Activated CD8-positive, alpha-beta memory T cell treated with anti-CD3 and anti-CD28 coated beads for 1 hour (primary cell): Measurements from ENCODE around the gene CLSTN1.

Experiments used
- DNase-seq, 2 donors: peaks; one replicate each; pipeline ENCODE4 v3.0.0-alpha.2; 2020; ENCODE audit warnings: low read depth in 1 of 2; ENCODE audit errors: extremely low read depth in 1 of 2

Gene CLSTN1

DNA sequence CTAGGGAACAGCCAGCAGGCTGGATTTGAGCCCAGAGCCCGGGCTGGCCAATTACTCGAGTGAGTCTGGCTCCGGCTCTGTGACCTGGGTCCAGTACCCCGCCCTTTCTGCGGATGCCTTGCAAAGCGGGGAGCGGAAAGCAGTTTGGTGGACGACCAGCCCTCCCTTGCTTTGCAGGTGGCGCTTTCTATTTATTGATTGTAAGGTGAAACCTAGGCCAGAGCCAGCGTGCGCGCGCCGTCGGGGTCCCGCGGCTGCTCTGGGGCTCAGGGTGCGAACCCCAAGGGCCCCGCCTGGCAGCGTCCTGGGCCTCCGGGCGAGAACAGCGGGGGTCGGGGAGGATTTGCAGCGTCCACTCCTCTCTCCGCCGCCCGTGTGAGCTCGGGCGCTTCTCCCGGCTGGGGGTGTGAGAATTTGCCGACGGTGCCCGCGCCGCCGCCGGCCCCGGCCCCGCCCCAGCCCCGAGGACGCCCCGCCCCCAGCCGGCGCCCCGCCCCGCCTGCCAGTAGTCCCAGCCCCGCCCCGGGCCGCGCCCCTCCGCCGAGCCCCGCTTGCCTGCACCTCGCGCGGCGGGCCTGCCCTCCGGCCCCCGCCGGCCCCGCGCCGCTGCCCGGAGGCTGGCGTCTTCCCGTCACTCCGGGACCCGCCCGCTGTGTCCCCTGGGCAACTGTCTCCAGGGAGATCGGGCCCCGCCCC is 134.6 kb downstream of the CLSTN1 start:
- DNase-seq, result peak; percentile 56 to 85

DNA sequence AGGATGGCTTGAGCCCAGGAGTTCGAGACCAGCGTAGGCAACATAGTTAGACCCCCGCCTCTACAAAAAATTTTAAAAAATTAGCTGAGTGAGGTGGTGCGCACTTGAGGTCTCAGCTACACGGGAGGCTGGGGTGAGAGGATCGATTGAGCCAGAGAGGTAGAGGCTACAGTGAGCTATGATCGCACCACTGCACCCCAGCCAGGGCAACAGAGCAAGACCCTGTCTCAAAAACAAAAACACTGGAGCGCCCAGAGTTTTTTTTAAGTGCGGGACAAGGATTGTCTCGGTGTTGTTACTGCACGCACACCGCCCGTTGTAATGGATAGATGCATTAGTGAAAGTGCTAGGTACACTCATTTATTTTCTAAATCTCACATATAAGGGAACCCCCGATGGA is 135.2 kb downstream of the CLSTN1 start:
- no peak for DNase-seq

DNA sequence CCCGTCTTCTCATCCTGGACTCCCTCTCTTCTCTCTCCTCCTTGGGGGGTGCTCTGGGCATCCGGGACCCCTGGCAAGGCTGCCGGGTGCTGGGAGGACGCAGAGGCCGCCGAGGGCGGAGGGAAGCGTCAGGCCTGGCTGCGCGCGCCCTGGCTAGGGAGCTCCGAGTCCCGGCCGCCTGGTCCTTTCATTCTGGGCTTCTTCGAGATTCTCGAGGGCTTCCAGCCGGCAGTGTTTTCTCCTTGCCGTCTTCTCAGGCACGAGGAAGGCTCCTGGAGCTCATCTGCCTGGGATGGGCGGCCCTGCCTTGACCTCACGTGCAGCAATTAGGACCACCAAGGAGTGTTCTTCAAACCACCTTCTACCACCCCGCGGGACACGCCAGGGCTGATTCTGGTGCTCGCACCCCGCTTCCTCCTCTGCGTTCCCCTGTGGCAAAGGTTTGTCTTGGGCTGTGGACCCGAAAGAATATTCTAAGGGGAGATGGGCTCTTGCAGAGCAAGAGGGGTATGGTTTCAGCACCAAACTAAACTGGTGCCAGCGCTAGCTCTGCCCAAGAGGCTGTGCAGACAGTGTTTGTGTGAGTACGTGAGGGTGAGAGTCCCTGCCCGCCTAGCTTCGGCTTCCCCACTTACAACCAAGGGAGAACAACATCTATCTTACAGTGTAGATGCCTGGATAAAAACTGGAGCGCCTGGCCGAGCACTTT is 135.7 kb downstream of the CLSTN1 start:
- no peak for DNase-seq

DNA sequence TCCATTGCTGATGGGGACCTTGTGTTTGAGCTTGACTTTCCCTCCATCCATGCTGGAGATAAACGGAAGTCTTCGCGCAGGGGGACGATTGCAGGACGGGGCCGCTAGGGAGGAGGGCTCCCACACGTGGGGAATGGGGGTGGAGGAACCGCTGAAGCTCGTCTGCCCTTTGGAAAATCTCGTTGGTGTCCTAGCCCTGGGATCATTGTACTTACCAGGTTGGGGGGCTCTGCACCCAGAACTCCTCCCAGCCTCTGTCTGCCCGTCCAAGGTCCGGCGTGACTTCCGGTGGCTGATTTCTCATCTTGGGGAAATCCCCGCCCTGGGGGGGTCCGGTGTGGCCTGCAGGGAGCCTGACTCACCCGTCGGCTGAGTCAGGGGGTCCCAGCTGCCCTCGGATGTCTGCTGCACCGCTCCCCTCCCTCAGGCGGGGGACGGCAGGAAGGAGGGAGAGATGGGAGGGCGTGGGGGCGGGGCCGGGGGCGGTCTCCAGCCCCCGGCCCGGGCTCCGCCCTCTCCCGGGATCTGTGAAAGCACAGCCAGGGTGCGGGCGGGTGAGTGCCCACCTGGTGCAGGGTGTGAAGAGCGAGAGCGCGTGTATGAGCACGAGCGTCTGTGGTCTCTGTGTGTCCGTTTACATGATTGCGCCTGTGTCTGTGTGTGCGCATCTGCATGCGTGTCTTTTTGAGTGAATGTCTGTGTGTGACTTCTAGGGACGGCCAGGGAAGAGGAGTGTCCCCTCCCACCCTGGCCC is 136.5 kb downstream of the CLSTN1 start:
- peak; percentile 48 to 51 for DNase-seq

DNA sequence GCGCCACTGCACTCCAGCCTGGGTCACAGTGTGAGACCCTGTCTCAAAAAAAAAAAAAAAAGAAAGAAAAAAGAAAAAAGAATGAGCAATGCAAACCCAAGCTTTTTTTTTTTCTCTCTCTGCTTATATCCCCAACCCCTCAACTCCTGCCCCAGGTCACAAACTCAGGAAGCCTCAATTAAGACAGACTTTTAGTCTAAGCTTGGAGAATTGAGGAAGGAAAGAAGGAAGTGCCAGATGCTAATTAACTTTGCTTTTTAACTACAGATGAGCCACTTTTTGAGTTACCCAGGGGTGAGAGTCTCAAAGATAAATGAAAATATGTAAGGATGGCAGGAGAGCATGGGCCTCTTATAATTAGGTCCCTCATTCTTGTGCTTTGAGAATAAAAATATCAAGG is 139.0 kb downstream of the CLSTN1 start:
- no peak for DNase-seq

DNA sequence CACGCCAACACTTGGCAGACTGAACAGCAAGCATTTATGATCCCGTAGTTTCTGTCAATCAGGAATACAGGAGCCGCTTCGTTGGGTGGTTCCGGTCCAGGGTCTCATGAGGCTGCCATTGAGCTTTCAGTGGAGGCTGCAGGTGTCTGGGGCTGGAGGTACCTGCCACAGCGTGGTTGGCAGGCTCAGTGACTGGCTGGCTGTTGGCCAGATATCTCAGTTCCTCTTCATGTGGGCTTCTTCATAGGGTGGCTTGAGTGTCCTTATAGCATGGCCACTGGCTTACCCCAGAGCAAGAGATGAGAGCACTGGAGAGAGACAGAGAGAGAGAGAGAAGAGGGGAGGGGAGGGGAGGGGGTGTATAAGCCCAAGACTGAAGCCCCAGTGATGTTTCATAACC is 142.9 kb downstream of the CLSTN1 start:
- no peak for DNase-seq

DNA sequence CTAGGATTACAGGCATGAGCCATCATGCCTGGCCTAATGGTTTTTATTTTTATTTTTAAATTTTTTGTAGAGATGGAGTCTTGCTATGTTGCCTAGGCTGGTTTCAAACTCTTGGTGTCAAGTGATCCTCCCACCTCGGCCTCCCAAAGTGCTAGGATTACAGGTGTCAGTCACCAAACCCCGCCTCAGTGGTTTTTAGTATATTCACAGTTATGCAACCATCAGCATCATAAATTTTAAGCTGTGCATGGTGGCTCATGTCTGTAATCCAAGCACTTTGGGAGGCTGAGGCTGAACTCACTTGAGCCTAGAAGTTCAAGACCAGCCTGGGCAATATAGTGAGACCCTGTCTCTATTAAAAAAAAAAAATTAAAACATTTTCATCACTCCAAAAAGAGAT is 143.7 kb downstream of the CLSTN1 start:
- no peak for DNase-seq
